Left colon (tissue), 2 donors: Measurements from ENCODE around the gene TENM3. TPM values are rescaled to one million over a fixed set of nuclear protein-coding genes. Genes with fewer than 3 reads are reported as not detected.

ENCODE experiments used
- ATAC-seq: fragments of 200-7000 bp; cut with Tn5 transposase; one replicate; pipeline ENCODE4 v1.9.1; 2020; ENCODE audit warnings: mild to moderate bottlenecking, moderate library complexity
- DNase-seq, 2 donors: peaks; one replicate each; pipeline ENCODE4 v3.0.0-alpha.2; 2020
- intact Hi-C, 2 donors: fragments of 100-400 bp; cut with DNase I in 1 of 2; cut with micrococcal nuclease in 1 of 2; formaldehyde crosslinking; loops; one replicate each; pipeline versions ENCODE4 v1.11.2 to v1.14.0; 2022; cut with DNase I, micrococcal nuclease
- total RNA-seq, 2 donors: library from RNA; stranded (reverse); fragmentation: NEBNext Ultra II Directional; extraction: Animal tissue kit (Norgen Biotek cat#: 25700); gene quantifications; one replicate each; pipeline ENCODE4 v1.2.1, GENCODE V29; 2021
- donor health status: DM: no; HTN: no; CAD: no.
- donor health status: DM: yes; HTN: yes; CAD: no.

Gene TENM3
- total RNA-seq, 2 donors from 2014 or later: 0.18 to 2.2 TPM

DNA sequence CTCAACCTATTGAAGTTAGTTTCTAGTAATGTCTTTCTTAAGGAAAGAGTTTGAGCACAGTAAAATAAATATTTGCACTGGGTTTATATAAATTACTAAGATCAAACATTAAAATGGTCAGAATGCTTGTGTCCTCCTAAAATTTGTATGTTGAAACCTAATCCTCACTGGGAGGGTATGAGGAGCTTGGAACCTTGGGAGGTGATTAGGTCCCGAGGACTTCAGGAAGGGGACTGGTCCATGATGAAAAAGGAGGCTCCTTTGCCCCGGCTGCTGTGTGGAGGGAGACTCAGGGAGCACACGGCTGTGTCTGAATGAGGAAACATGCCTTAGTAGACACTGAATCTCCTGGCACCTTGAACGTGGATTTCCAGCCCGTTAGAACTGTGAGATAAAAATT lies 221.9 kb downstream of the TENM3 start:
- DNase-seq (no peak), ATAC-seq (no peak)
- intact Hi-C loops: no loop called here

DNA sequence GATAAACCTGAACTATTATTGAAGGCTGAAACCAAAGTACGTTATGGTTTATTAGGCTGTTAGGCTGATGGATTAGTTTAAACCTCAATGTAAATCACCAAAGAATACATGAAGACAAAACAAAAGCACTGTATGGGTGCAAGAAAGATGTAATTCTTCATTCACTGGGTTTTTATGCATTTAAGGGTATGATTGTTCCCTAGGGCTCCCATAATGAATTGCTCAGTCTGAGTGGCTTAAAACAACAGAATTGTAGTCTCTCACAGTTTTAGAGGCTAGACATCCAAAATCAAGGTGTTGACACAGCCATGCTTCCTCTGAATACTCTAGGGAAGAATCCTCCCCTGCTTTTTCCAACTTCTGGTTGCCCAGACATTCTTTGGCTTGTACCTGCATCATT lies 222.8 kb downstream of the TENM3 start:
- DNase-seq (no peak), ATAC-seq (no peak)
- intact Hi-C loops: no loop called here

DNA sequence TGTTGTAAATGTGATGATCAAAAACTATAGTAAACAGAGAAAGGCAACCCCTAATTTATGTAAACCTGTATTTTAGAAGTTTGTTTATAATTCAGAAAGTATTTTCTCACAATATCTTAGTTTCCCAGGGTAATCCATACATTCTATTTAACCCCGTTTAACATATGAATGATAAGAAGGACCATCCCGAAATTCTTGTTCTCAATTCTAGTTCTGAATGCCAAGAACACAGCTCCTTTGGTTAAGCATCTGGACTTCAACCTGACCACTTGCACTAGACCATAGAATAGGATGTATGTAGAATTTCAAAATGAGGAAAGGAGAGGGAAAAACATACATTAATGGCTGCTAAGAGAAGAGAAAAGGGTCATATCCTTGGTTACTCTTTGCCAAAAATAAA lies 227.0 kb downstream of the TENM3 start:
- intact Hi-C loops: loop anchor here in 1 of 2 donors (10.0 kb wide), 1 partner anchor 335 kb away; no protein-coding TSS in a partner anchor
- ATAC-seq: no peak
- DNase-seq: no peak

DNA sequence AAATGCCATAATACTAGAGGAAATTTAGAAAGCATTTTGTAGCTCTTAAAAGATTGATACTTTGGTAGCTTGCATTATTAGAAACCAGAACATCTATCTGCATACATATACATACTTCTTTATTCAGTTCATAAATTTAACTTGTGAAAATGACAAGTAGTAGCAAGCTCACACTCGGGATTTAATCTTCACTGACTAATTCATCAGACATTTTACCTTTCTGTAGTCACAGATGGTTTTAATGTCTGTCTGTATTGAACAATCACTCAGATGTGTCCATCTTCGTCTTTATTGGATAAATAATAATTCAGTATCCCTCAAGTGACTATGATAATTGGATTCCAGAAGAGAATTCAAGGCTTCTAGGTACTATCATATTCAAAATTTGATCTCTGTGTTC lies 232.3 kb downstream of the TENM3 start:
- DNase-seq: no peak
- intact Hi-C loops: loop anchor here (5.0 to 10.0 kb wide), 2 partner anchors 329 to 332 kb away; no protein-coding TSS in a partner anchor
- no peak for ATAC-seq

DNA sequence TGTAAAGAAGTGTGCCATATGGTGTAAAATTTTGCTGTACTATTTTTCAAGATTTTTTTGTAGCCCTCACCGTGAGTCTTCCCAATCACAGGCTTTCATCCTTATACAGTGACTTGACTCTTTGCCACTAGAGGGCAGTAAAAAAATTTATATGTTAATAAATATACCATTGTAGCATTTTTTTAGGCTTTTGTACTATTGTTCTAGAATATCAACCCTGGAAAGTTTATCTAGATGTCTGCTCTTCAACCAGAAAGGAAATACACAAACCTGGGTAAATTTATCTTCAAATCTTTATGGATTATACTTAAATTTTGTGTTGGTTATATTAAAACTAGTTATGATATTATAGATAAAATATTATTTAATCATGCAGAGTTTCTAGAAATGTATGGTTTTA lies 235.3 kb downstream of the TENM3 start:
- DNase-seq: no peak
- intact Hi-C loops: loop anchor here (5.0 to 10.0 kb wide), 2 partner anchors 326 to 329 kb away; no protein-coding TSS in a partner anchor
- no peak for ATAC-seq

DNA sequence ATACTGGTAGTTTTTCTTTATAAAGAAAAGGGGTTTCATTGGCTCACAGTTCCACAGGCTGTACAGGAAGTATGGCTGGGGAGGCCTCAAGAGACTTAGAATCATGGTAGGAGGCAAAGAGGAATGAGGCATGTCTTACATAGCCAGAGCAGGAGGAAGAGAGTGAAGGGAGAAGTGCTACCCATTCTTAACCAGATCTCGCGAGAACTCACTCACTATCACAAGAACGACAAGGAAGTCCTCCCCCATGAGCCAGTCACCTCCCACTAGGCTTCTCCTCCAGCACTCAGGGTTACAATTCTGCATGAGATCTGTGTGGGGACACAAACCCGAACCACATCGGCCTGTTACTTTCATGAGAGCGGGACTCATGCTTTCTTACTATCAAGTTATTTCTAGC lies 240.5 kb downstream of the TENM3 start:
- intact Hi-C loops: no loop called here
- ATAC-seq: no peak
- DNase-seq: no peak

DNA sequence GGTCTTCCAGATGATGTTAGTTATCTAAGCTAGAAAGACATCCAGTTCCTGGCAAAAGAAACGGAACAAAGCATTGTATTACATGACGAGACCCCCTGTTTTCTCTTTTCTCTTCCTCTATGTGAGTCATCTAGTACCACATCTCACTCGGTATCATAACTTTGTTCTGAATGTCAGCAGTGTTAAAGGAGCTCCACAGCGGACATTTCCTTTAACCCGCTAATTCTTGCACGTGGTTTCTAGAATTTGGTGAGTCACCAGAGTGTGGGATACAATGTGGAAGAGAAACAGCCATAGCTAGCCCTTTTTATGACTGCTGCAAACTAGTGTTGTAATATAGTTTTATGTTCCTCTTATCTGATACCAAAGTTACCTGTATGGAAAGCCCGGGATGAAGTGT lies 243.7 kb downstream of the TENM3 start:
- intact Hi-C loops: no loop called here
- DNase-seq (no peak), ATAC-seq (no peak)

DNA sequence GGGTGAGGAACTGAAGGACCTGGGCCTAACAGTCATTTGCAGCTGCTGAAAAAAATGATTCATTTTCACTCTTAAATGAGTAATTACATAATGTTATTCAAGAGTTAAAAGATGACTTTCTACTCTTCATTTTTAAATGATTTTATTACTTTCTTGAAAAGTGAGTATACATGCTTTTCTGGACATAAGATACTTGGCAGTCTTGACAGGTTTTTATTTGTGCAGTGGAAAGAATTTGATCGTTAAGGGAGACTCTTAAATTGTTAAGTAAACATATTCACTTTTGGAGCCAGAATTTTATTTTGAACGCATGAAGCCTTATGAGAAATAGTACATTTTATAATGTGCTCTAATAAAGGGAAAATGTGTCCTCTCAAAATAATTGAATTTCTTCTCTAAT lies 245.7 kb downstream of the TENM3 start:
- no peak for DNase-seq
- no peak for ATAC-seq
- intact Hi-C loops: no loop called here

DNA sequence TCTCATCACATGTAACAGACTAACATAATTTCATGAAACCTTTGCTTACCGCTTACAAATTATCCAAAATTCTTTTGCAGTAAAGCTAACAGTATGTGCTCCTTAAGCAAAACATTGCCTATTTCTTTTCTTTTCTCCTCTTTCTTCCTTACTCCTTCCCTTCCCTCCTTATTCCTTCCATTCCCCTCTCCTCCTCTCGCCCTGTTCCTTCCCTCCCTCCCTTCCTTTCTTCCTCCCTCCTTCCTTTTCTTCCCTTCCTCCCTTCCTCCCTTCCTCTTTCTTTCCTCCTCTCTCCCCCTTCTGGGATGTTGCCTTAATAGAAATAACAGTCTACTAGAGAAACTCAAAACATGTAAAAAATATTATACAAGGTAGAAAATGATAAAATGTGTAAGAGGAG lies 246.4 kb downstream of the TENM3 start:
- intact Hi-C loops: no loop called here
- DNase-seq (no peak), ATAC-seq (no peak)

DNA sequence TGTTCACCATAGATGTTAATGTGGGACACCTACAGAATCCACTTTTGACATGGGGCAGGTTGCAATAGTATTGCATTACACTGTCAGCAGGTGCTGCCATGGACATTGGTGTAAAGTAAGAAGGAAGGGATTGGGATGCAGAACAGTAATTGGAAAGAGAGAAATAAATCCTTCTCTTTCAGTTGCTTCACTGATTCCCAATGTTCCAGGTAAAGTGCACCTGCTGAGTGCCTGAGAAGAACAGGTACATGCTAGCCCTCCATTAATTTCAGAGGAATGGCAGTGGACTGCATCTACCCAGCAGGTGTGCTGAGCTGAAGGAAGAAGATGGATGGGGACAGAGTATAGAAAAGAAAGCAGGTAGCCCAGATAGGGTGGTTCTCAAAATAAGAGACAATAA lies 248.5 kb downstream of the TENM3 start:
- ATAC-seq: no peak
- DNase-seq: no peak
- intact Hi-C loops: no loop called here

DNA sequence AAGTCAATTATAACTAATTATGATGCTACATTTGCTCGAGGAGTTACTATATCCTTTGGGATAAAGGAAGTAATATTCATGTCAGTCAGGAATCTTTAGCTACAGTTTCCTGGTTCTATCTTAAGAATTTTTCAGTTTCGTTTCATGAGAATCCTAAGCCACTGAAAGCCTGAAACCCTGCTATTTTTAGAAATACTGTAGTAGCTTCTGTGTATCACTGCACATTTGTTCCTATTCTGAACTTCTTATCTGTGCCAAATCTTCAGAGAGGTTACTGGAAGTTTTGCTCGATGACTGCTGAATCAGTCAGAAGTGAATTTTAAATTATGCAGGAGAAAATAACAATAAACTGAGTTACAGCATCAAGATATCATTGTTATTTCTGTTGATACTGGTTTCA lies 249.2 kb downstream of the TENM3 start:
- intact Hi-C loops: no loop called here
- no peak for ATAC-seq
- no peak for DNase-seq

DNA sequence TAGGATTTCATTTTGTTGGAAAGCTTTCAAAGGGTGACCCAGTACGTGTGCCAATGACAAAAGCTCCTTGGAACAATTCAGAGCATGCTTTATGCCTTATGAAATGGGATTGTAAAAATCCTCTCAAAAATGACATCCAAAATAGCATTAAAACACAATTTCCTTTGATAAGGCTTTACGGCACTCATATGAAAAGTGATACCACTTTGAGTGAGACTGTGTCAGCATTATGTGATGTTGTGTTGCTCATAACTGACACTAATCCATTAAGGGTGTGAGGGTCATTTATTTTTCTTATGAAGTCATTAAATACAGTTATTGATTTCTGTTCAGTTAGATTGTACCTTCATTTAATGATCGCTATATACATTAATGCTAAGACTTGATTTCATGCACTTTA lies 250.2 kb downstream of the TENM3 start:
- intact Hi-C loops: no loop called here
- DNase-seq (no peak), ATAC-seq (no peak)

DNA sequence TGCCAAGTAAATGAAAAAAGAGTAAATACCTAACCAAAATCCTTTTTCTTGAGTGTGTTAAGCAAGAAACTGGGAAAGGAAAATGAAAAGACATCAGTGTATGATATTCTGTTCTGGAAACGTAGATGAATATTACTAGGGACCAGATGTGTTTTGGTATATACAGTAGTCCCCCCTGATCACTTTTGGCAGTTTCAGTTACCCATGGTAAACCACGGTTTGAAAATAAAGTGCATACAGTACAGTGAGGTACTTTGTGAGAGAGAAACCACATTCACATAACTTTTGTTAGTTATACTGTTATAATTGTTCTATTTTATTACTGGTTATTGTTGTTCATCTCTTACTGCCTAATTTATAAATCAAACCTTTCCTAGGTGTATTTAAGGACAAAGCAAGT lies 250.9 kb downstream of the TENM3 start:
- DNase-seq (no peak), ATAC-seq (no peak)
- intact Hi-C loops: no loop called here

DNA sequence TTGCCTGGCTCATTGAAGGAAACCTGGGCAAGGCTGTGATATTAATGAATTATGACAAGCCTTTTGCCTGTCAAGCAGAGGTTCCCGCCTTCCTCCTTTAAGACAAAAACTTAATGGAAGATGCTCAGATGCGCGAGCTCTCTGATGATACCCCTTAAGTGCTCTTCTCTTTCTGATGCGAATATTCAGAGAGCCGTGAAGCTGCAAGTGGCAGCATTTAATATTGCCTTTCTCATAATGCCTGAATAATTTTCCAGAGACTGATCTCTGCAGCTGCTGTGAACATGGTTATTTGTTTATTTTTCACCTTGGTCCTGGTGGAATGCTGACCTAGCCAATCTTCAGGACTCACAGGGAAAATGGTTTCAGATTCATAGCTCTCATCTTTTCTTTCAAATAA lies 251.8 kb downstream of the TENM3 start:
- ATAC-seq: no peak
- DNase-seq: no peak
- intact Hi-C loops: no loop called here

DNA sequence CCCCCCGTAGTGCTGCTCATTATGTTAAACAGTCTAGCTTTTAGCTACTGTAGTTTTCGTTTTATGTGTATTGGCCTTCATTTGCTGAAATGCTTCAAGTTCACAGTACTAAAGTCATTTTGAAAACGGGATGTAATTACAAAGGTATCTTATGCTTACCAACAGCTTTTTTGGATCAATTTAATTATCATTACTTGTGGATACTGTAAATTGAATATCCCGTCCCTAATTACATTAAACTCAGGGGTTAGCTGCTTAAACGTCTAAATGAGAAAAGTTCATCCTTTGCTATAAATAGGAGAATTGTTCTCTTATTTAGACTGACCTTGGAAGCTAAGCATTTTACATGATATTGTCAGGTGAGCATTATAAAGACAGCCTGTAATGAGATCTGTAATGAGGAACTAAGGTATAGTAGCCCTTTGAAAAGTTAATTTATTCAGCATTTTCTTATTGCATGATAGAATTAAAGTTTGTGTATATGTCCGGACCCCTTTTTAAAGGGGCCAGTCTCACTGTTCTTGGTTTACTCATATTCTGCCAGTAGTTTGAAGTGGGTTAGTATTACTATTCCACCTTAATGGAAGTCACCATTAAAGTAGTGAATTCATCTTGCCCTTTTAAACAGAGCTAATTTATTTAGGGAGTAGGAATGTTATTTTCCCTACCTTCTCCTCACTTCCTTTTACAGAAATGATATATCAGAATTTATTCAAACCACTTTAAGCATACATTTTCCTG lies 252.6 kb downstream of the TENM3 start:
- DNase-seq (no peak), ATAC-seq (no peak)
- intact Hi-C loops: no loop called here

DNA sequence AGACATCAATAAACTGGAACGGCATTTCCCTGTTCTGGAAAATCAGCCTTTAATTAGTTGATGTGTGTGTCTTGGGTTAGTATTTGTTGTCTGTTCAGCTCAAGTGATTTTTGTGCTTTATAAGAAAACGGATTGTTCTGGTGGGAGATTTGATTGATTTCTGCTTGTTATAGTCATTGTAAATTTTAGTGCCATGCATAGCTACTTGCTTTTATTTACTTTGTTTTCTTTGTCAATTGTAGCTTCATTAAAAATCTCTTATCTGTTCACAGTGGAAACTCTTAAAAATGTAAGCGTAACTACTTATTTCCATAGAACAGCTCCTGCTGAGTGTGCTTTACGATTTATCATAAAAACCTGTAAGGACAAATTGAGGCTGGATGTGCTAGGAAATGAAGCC lies 253.2 kb downstream of the TENM3 start:
- no peak for DNase-seq
- no peak for ATAC-seq
- intact Hi-C loops: no loop called here

DNA sequence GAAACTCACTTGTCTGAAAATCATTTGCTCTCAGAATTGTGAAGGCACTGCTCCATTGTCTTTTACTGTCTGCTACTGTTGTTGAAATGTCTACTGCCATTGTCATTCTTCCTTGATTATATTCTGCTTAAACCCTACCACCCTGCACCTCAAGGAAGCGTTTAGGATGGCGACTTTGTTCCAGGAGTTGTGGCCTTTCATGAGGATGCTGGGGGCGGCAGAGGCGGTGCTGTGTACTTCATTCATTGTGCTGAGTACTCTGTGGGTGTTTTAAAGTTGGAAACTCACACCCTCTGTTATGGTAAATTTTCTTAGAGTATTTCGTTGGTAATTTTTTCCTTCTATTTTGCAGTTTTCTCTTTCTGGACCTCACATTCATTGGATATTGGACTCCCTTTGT lies 258.9 kb downstream of the TENM3 start:
- ATAC-seq (no peak), DNase-seq (no peak)
- intact Hi-C loops: no loop called here

DNA sequence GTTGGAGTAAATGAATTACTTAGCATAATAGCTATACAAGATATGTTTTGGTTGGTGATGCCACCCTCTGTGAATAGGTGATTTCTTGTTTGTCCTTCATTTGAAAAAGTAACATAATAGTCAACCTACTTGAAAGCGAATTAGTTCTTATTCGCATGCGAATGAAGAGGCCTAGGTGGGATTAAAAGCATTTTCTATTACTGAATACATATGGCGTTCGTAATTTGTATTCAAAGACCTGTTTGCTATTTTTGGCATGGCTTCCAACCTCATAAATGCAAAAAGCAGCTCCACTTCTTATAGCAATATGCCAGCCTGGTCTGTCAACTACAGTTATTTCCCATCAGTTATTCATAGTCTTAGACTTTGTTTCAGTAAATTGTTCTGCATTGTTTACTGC lies 261.3 kb downstream of the TENM3 start:
- DNase-seq (no peak), ATAC-seq (no peak)
- intact Hi-C loops: no loop called here

DNA sequence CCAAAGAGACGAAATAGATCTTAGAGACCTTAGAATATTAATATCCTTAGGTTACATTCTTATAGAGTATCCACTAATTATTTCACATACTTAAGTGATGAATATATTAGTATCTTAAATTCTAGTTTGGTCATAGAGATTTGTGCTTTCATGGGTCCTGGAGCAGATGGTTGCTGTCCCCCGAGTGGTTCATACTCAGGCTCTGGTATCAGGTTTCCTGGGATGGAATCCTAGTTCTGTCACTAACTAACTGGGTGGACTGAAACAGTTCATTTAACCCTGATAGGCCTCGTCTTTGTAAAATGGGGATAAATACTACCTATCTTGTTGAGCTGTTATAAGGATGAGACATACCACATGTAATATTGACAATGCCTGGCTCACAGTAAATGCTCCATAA lies 264.6 kb downstream of the TENM3 start:
- ATAC-seq: no peak
- intact Hi-C loops: no loop called here

DNA sequence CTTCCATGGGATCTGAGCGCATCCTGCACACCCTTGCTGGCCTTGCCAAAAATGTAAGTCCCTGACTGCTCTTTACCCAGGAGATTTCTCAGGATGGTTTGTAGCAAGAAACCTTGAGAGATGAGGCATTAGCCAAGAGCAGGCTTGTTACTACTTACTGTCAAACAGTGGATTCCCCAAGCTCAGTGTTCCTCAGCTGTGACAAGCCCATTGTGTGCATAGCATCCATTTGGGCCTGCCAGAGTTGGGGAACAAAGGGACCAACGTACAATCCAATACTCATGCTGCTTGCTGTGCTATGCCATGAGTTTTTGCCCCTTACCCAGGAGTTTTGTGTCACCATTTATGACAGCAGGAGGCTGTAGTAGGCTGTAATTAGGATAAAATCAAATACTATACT lies 267.6 kb downstream of the TENM3 start:
- ATAC-seq: no peak
- intact Hi-C loops: no loop called here

More for the DNA sequence above, 264.6 kb downstream of the TENM3 start:
- DNase-seq: no peak

DNA sequence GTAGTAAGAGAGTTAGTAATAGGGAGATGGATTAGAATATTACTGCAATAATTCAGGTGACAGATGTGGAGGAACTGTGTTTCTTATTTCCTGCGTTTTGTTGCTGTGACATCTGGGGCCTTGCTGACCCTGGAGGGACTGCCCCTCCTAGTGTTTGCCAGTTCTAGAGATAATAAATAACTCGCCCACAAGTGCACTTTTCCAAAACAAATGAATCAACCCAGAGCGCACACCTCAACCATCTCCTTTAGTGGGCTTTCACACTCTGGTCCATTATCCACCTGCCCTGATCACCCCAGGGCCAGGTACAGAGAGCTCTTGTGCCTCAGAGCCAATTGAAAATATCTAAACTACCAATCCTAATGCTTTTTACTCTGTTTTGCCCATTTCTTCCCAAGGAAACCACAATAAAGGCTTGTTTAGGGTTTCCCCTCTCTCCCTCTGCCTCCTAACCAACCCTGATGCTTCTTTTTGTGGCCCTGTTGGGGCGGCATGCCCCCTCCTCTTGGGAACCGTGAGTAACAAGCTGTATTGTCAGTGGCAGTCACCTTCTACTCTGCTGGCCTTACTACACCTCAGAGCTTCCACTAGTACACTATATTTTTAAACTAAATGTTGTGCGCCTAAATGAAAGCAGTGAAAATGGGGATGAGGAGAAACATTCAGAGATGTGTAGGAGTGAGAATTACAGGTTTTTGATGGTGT lies 270.5 kb downstream of the TENM3 start:
- no peak for DNase-seq
- no peak for ATAC-seq
- intact Hi-C loops: no loop called here

More for the DNA sequence above, 267.6 kb downstream of the TENM3 start:
- DNase-seq: no peak
